Measurements from ENCODE around the gene DUSP16.
A peak's percentile ranks its signal among the peaks of the same experiment; 100 is the strongest.
"Not testable (repeated sequence)": the region's sequence is repeated elsewhere in the genome, so short reads cannot be mapped to it uniquely, and the experiment has no call there.

DUSP16 gene, protein sequence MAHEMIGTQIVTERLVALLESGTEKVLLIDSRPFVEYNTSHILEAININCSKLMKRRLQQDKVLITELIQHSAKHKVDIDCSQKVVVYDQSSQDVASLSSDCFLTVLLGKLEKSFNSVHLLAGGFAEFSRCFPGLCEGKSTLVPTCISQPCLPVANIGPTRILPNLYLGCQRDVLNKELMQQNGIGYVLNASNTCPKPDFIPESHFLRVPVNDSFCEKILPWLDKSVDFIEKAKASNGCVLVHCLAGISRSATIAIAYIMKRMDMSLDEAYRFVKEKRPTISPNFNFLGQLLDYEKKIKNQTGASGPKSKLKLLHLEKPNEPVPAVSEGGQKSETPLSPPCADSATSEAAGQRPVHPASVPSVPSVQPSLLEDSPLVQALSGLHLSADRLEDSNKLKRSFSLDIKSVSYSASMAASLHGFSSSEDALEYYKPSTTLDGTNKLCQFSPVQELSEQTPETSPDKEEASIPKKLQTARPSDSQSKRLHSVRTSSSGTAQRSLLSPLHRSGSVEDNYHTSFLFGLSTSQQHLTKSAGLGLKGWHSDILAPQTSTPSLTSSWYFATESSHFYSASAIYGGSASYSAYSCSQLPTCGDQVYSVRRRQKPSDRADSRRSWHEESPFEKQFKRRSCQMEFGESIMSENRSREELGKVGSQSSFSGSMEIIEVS
- total RNA-seq: 138 to 314 reads per million in 2 donors

DNA sequence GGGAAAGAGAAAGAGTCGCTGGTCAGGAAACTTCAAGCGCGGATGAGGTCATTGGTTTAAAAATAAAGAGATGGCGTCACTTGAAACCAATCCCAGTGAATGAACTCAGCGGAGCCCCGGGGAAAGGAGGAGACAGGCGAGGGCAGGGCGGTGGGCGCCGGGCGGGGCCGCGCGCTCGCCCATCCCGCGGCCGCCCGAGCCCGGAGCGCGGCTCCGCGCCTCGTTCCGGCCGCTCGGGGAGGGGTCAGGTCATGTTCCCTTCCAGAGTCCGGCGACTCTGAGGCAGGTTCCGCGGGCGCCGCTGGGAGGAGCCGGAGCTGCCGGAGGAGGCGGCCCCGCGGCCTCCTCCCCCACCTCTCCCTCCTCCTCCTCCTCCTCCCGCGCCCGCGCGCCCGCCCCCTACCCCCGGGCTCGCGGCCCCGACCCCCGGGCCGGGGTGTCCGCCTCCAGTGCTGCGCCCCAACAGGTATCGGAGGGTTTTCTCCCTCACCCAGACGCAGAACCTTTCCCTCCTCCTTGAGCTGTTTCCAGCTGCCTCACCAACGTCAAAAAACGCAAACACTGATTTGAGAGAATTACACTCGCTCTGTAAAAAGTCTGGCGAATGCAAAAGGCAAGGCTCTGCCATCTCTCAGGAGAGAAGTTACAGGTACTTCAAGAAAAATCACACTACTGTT lies at the start of gene DUSP16:
Gene DUSP16, minus strand, starts transcription at position 279 of the 677 bp plus-strand sequence. CDS start 41,765 bp downstream, outside the sequence.
- DNase-seq: peak; percentile 71

GRCh38 chr12:12612358-12612757 lies 49.7 kb upstream of the DUSP16 start:
- DNase-seq: no peak

DNA sequence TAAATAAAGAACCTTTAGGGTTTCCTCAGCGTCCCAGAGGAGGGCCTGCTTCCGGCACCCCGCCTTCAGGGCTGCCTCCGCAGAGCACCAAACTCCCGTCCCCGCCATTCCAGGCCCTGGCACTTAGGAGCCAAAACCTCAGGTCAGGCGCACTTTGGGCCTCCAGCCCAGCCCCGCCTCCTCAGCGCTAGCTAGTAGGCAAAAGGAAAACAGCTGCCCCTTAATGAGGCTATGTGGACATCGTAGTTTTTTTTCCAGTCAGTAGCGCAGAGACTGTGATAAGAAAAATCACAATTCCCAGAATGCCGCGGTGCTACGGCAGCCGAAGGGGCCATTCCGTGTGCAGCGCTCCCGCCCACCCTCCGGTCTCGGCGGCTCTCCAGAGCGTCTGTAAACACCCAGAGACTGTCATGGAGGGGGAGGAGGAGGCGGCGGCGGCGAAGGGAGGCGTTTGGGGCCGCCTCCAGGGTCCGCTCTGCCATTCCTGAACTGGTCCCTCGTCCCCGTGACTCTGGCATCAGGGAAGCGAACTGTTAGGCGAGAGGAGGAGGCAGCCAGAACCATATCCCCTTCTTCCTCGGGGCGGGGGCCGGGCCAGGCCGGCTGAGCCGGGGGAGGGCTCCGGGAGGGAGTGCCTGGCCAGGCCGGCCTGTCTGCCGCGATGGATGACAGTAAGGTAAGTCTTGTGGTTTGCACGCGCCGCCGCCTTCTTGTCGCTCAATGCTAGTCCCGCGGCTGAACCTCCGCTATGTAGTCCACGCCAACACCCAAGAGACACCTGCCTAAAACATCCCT lies 49.0 kb upstream of the DUSP16 start, which contains the start of gene CREBL2:
Gene CREBL2, plus strand, starts transcription at position 365 of the 795 bp plus-strand sequence. Its CDS starts 297 bp downstream, at position 662.
- DNase-seq: peak; percentile 79

DNA sequence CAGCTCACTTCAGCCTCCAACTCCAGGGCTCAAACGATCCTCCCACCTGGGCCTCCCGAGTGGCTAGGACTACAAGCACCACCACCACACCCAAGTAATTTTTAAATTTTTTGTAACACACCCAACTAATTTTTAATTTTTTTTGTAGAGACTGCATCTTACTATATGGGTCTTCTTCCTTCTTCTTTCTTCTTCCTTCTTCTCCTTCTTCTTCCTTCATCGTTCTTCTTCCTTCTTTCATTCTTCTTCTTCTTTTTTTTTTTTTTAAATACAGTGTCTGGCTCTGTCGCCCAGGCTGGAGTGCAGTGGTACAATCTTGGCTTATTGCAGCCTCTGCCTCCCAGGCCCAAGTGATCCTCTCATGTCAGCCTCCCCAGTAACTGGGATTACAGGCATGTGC lies 48.0 kb upstream of the DUSP16 start:
- no peak for DNase-seq

DNA sequence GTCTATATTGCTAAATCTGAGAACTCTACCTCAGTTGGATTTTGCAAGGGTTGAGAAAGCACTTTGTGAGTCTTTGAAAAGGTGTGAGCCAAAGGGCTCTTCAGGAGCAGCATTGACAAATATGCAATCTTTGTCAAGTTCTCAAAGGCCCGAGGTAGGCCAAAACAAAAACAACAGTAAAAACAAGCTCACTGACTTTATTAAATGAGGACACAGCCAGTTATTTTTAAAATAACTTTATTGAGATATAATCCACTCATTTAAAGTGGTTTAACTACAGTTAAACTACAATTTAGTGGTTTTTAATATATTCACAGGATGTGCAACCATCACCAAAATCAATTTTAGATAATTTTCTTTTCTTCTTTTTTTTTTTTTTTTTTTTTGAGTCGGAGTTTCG lies 47.0 kb upstream of the DUSP16 start:
- DNase-seq: no peak

DNA sequence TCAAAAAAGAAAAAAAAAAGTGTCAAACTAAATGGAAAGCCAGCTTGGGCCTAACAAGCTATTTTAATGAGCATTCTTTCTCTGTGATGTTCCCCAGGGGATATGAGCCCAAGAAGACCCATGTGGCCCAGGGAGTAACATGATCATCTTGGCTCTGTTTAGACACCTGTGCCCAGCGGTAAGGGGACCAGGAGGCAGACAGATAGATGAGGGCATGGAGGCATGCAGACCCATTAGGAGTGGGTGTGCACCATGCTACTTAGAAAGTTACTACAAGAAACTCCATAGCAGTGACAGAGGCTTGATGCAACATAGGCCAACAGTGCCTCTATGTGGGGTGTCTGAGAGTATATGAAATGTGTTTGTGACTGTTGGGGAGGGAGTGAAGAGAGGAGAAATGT lies 45.9 kb upstream of the DUSP16 start:
- DNase-seq: no peak

- no peak for DNase-seq
These were observed 44.3 kb upstream of the DUSP16 start for GRCh38 chr12:12606781-12607589.

- no peak for DNase-seq
These were observed 42.1 kb upstream of the DUSP16 start for GRCh38 chr12:12604740-12605139.

- no peak for DNase-seq
These were observed 38.0 kb upstream of the DUSP16 start for GRCh38 chr12:12600659-12601058.

GRCh38 chr12:12599750-12600643 lies 37.3 kb upstream of the DUSP16 start:
- no peak for DNase-seq

GRCh38 chr12:12598864-12599263 lies 36.2 kb upstream of the DUSP16 start:
- DNase-seq: no peak

DNA sequence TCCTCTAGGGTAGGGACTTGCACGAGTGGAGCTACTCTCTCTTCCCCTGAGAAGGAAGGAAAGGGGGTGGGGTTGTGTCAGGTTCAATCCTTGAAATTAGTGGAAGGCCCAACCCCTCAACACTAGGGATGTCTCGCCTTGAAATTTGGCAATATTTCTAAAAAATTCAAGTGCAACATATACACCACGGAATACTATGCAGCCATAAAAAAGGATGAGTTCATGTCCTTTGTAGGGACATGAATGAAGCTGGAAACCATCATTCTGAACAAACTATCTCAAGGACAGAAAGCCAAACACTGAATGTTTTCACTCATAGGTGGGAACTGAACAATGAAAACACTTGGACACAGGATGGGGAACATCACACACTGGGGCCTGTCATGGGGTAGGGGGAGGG lies 33.9 kb upstream of the DUSP16 start:
- DNase-seq: not testable (repeated sequence)

DNA sequence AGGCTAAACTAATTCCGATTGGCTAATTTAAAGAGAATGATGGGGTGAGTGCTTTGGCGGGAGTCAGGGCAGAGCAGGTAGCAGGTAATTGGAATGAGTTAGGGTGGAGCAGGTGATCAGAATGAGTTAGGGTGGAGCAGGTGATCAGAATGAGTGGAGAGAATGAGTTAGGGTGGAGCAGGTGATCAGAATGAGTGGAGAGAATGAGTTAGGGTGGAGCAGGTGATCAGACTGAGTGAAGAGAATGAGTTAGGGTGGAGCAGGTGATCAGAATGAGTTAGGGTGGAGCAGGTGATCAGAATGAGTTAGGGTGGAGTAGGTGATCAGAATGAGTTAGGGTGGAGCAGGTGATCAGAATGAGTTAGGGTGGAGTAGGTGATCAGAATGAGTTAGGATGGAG lies 33.3 kb upstream of the DUSP16 start:
- not testable (repeated sequence) for DNase-seq

DNA sequence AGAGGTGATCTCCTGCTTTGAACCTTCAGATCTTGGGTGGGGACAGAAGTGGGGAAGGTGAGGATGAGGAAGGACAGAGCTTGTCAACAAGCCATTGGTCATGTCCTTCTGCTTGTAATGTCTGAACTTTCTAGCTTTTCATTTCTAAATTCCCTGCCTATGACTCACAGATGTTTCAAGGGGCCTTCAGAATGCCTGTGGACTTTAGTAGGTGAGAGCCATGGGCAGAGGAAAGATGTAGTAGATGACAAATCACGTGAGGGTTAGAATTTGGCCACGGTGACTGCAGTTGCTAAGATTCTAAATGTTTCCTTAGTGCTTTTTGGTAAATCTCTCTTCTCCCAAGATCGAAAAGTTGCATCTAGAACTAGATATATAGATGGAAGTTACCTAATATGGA lies 30.3 kb upstream of the DUSP16 start:
- DNase-seq: no peak

GRCh38 chr12:12590961-12591360 lies 28.3 kb upstream of the DUSP16 start:
- DNase-seq: no peak

DNA sequence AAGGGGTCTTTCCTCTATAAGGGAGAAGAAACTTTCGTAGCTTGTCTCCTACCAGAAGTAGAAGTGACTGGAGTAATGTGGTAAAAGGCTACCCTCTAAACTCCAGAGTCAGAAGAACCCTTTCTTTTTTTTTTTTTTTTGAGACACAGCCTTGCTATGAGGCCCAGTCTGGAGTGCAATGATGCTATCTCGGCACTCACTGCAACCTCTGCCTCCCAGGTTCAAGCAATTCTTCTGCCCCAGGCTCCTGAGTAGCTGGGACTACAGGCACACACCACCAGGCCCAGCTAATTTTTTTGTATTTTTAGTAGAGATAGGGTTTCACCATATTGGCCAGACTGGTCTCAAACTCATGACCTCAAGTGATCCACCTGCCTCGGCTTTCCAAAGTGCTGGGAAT lies 25.8 kb upstream of the DUSP16 start:
- not testable (repeated sequence) for DNase-seq

DNA sequence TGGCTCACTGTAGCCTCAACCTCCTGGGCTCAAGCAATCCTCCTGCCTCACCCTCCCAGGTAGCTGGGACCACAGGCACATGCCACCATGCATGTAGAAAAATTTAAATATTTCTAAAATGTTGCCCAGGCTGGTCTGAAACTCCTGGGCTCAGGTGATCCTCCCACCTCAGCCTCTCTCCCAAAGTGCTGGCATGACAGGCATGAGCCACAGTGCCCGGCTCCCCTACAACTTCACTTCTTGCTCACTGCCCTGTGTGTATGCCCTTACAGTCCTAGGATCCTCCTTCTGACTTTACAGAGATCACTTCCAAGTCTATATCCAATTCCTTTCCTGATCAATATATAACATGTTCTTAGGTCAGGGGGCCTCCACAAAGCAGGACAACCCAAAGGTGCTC lies 25.2 kb upstream of the DUSP16 start:
- no peak for DNase-seq

DNA sequence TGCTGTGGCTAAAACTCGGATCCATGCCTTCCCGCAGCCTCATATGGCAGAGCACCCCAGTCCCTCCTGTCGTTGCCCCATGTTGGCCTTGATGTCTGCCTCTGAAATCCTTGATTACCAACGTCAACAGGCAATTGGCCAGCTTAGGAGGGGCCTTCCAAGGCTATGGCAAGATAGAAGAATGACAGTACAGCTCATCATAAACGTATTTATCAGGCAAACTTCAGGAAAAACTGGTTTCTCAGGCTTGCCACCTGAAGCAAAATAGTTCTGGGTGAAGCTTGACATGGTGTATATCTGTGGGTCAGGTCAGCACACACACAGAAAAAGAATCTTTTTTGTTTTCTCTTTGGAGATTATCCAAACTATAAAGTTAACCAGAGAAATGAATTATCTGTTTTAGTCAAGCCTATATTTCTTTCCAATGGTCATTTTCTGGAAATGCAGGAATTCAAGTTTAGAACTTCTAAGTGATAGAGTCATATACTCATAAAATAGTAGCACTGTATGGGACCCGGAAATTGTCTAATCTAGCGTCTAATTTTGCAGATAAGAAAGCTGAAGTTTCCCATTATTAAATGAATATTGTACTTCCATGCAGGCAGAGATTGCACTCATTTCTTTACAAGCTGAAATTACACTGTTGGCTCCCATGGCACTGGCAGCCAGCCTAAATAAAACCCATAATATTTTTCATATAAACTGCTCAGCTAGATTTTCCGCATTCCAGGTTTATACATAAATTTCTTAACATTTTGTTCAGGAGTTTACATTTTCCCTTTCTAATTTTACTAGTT lies 24.4 kb upstream of the DUSP16 start:
- DNase-seq: no peak

GRCh38 chr12:12585115-12585863 lies 22.6 kb upstream of the DUSP16 start:
- DNase-seq: no peak
